Lower lobe of right lung (tissue), 2 donors: ENCODE data around the gene GSAP. TPM values are rescaled to one million over a fixed set of nuclear protein-coding genes. Genes with fewer than 3 reads are reported as not detected.

Source experiments
- ATAC-seq, 2 donors: fragments of 200-7000 bp; cut with Tn5 transposase; one replicate each; pipeline ENCODE4 v1.9.1; 2020 to 2022; ENCODE audit warnings: mild to moderate bottlenecking in 2 of 2, moderate library complexity in 2 of 2
- DNase-seq: peaks from one replicate; pipeline ENCODE4 v3.0.0-alpha.2; 2020
- H3K27ac ChIP-seq: fragments of 200-600 bp; one replicate; pipeline ENCODE4 v1.8.0; 2022
- H3K27me3 ChIP-seq: fragments of 200-600 bp; one replicate; pipeline ENCODE4 v1.8.0; 2022; ENCODE audit warnings: low read depth
- H3K36me3 ChIP-seq: fragments of 200-600 bp; one replicate; pipeline ENCODE4 v1.8.0; 2022; ENCODE audit warnings: mild to moderate bottlenecking
- H3K4me1 ChIP-seq: fragments of 200-600 bp; one replicate; pipeline ENCODE4 v1.8.0; 2022
- H3K4me3 ChIP-seq: fragments of 200-600 bp; one replicate; pipeline ENCODE4 v1.8.0; 2022; ENCODE audit warnings: mild to moderate bottlenecking
- H3K9me3 ChIP-seq: fragments of 200-600 bp; one replicate; pipeline ENCODE4 v1.8.0; 2022
- CTCF ChIP-seq: fragments of 200-600 bp; IDR thresholded peaks from one replicate; pipeline ENCODE4 v1.8.0; 2022; ENCODE audit warnings: antibody characterized with exemption, mild to moderate bottlenecking
- intact Hi-C: fragments of 100-400 bp; cut with DNase I; formaldehyde crosslinking; loops from one replicate; pipeline ENCODE4 v1.11.0; 2022
- total RNA-seq: library from RNA; stranded (reverse); fragmentation: NEBNext Ultra II Directional; extraction: Animal tissue kit (Norgen Biotek cat#: 25700); gene quantifications from one replicate; pipeline ENCODE4 v1.2.1, GENCODE V29; 2021
- donor health status: DM: no; HTN: yes; CAD: no; lungs with severe emphysema.

The GSAP gene
- total RNA-seq, 1 donor from 2014 or later: 80.0 TPM

GRCh38 chr7:77391230-77391629 lies 24.9 kb downstream of the GSAP start:
- Histone ChIP-seq H3K36me3 (peaks cover 17% of the 10 kb centered on the region), H3K4me1 (peaks cover 12% of the 10 kb centered on the region), H3K27me3 (no peaks in the 10 kb centered on the region), H3K9me3 (no peaks in the 10 kb centered on the region), H3K27ac (no peak overlapping the region), H3K4me3 (no peak overlapping the region)
- ATAC-seq (peak; percentile 42 to 44), DNase-seq (no peak)
- intact Hi-C loops: no loop called here
- TF ChIP-seq CTCF: no peak

GRCh38 chr7:77388055-77388641 lies 28.0 kb downstream of the GSAP start:
- TF ChIP-seq CTCF: no peak
- peak in 1 of 2 donors; percentile 57 for ATAC-seq
- no peak overlapping the region for H3K27ac ChIP-seq

DNA sequence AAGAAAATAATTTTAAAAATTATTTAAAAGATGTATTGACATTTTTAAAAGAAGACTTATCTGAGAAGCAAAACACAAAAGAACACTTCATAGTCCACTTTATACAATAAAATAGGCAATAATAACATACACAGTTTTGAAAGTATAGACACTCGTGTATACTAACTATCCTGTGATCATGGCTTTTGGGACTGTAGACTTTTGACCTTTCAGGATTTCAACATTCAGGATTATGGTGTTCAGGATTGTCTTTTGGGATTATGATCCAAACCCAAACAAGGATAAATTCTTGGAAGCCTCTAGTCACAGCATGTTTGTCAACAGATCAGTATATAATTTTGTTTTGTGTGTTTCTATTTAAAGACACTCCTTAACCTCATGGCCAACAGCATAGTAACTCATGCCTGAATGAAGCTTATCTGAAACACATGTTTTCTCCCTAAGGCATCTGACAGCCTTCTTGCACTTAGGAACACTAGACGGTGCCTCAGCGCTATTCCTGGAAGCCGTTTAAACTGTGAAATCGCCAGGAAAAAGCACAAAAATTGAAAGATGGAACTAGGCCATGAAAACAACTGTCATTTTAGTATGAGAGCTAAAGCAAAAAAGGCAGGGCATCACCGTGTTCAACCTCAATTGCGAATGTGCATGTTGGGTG lies 29.9 kb downstream of the GSAP start:
- Histone ChIP-seq H3K9me3 (no peaks in the 10 kb centered on the region), H3K4me3 (no peak overlapping the region), H3K27me3 (no peaks in the 10 kb centered on the region), H3K27ac (no peak overlapping the region), H3K36me3 (peaks cover 23% of the 10 kb centered on the region), H3K4me1 (peaks cover 12% of the 10 kb centered on the region)
- intact Hi-C loops: no loop called here
- no peak for TF ChIP-seq CTCF
- ATAC-seq: no peak
- no peak for DNase-seq

More at GRCh38 chr7:77388055-77388641, 28.0 kb downstream of the GSAP start:
- Histone ChIP-seq H3K36me3 (peaks cover 30% of the 10 kb centered on the region), H3K4me3 (no peak overlapping the region), H3K9me3 (no peaks in the 10 kb centered on the region), H3K4me1 (peaks cover 12% of the 10 kb centered on the region), H3K27me3 (no peaks in the 10 kb centered on the region)
- intact Hi-C loops: no loop called here
- no peak for DNase-seq

DNA sequence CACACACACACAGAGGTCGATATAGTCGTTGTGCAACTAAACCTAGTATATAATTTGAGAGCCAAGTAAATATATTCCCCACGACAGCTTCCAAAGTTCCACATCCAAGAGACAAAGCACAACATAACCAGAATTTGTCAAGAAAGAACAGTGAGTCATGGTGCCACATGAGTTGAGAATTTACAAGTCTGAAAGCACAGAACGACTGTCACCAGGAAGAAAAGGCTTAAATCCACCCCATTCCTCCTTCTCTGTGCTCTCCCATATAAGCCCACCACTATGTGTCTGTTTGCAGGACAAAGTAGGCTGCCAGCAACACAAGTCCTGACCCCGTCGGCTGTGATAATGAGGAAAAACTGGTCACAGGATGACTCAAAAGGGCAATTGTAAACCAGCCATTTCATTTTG lies 32.8 kb downstream of the GSAP start:
- peaks cover 43% of the 10 kb centered on the region for H3K36me3 ChIP-seq
- H3K9me3 ChIP-seq: no peaks in the 10 kb centered on the region
- H3K4me1 ChIP-seq: peaks cover 10% of the 10 kb centered on the region
- DNase-seq (no peak), ATAC-seq (no peak)
- H3K4me3 ChIP-seq: no peak overlapping the region
- no peaks in the 10 kb centered on the region for H3K27me3 ChIP-seq
- intact Hi-C loops: no loop called here
- no peak overlapping the region for H3K27ac ChIP-seq
- no peak for TF ChIP-seq CTCF

GRCh38 chr7:77382532-77382931 lies 33.6 kb downstream of the GSAP start:
- Histone ChIP-seq H3K4me1 (peaks cover 2% of the 10 kb centered on the region), H3K27me3 (no peaks in the 10 kb centered on the region), H3K36me3 (peaks cover 51% of the 10 kb centered on the region), H3K9me3 (no peaks in the 10 kb centered on the region), H3K27ac (no peak overlapping the region), H3K4me3 (no peak overlapping the region)
- ATAC-seq (no peak), DNase-seq (no peak)
- no peak for TF ChIP-seq CTCF
- intact Hi-C loops: no loop called here
